ENCODE measurements around the gene CCNJ.

- peak; percentile 88 for TF ChIP-seq CTCF (IDR thresholded peaks at IDR 0.05; ENCODE audit: low read depth, low read length, poor library complexity, severe bottlenecking)
- TF ChIP-seq EZH2phosphoT487 (IDR thresholded peaks at IDR 0.05; ENCODE audit: borderline replicate concordance, low read length), result no peak
Observed at GRCh38 chr10:96017191-96017687, 26.1 kb upstream of the CCNJ start.

Measured in DOHH2 (cell line).